ENCODE measurements around the gene SOWAHC. TPM values are rescaled to one million over a fixed set of nuclear protein-coding genes. Genes with fewer than 3 reads are reported as not detected.

SOWAHC gene
- total RNA-seq, 1 donor from 2014 or later = 14.9 TPM

DNA sequence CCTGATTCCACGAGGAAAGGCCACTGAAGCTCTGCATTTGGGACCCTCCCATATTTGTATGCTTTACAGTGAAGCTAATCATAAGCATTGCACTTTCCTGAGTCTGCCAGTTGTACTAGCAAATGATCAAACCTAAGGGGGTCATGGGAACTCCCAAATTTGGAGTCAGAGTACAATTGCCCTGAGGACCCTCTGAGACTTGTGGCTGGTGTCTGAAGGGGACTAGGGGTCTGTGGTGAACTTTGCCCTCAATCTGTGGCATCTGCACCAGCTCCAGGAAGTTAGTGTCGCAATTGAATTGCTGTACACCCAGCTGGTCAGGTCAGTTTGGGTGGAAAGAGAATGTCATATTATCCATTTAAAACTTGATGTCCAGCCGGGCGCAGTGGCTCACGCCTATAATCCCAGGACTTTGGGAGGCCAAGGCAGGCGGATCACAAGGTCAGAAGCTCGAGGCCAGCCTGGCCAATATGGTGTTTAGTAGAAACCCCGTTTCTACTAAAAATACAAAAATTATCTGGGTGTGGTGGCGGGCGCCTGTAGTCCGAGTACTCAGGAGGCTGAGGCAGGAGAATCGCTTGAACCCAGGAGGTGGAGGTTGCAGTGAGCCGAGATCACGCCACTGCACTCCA lies 18.1 kb downstream of the SOWAHC start:
- DNase-seq (ENCODE audit: low read depth) = no peak
- H3K27me3 ChIP-seq (ENCODE audit: control insufficient read depth, insufficient read depth, low read length) = no peaks in the 10 kb centered on the region
- TF ChIP-seq CTCF (IDR thresholded peaks at IDR 0.05; ENCODE audit: insufficient read depth, low read length, poor library complexity, severe bottlenecking) = no peak
- no peak overlapping the region for H3K4me3 ChIP-seq (ENCODE audit: low read depth, low read length)
- H3K36me3 ChIP-seq (ENCODE audit: control insufficient read depth, insufficient read depth, low read length) = no peaks in the 10 kb centered on the region

DNA sequence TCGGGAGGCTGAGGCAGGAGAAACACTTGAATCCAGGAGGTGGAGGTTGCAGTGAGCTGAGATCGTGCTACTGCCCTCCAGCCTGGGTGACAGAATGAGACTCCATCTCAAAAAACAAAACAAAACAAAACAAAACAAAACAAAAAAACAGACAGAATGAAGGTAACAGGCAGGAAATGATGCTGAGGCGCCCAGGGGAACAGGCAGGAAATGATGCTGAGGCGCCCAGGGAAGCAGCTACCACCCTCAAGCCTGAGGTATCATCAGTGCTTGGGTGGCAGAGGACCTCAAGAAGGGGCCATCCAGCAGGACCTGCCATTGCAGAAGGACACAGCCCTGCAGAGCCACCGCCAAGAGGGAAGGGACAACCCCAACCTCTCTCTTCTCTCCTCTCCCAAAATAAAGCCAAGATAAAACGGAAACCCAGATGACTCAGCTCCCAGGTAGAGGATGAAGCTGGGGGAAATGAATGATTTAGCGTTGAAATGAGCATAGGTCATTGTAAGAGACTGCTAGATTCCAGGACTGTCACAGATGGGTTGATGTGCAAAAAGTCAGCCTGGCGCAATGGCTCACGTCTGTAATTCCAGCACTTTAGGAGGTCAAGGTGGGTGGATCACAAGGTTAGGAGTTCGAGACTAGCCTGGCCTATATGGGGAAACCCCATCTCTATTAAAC lies 19.3 kb downstream of the SOWAHC start:
- DNase-seq (ENCODE audit: low read depth) = no peak
- TF ChIP-seq CTCF (IDR thresholded peaks at IDR 0.05; ENCODE audit: insufficient read depth, low read length, poor library complexity, severe bottlenecking) = no peak
- H3K4me3 ChIP-seq (ENCODE audit: low read depth, low read length) = no peak overlapping the region
- no peaks in the 10 kb centered on the region for H3K36me3 ChIP-seq (ENCODE audit: control insufficient read depth, insufficient read depth, low read length)
- no peaks in the 10 kb centered on the region for H3K27me3 ChIP-seq (ENCODE audit: control insufficient read depth, insufficient read depth, low read length)

GRCh38 chr2:109635426-109636304 lies 21.5 kb downstream of the SOWAHC start:
- no peaks in the 10 kb centered on the region for H3K36me3 ChIP-seq (ENCODE audit: control insufficient read depth, insufficient read depth, low read length)

GRCh38 chr2:109636317-109636716 lies 22.2 kb downstream of the SOWAHC start:
- Histone ChIP-seq H3K4me3 (ENCODE audit: low read depth, low read length) (no peak overlapping the region), H3K27me3 (ENCODE audit: control insufficient read depth, insufficient read depth, low read length) (no peaks in the 10 kb centered on the region), H3K36me3 (ENCODE audit: control insufficient read depth, insufficient read depth, low read length) (no peaks in the 10 kb centered on the region)
- TF ChIP-seq CTCF (IDR thresholded peaks at IDR 0.05; ENCODE audit: insufficient read depth, low read length, poor library complexity, severe bottlenecking) = no peak
- DNase-seq (ENCODE audit: low read depth) = no peak

More at GRCh38 chr2:109635426-109636304, 21.5 kb downstream of the SOWAHC start:
- no peak for TF ChIP-seq CTCF (IDR thresholded peaks at IDR 0.05; ENCODE audit: insufficient read depth, low read length, poor library complexity, severe bottlenecking)
- Histone ChIP-seq H3K4me3 (ENCODE audit: low read depth, low read length) (no peak overlapping the region), H3K27me3 (ENCODE audit: control insufficient read depth, insufficient read depth, low read length) (no peaks in the 10 kb centered on the region)
- DNase-seq (ENCODE audit: low read depth) = no peak

DNA sequence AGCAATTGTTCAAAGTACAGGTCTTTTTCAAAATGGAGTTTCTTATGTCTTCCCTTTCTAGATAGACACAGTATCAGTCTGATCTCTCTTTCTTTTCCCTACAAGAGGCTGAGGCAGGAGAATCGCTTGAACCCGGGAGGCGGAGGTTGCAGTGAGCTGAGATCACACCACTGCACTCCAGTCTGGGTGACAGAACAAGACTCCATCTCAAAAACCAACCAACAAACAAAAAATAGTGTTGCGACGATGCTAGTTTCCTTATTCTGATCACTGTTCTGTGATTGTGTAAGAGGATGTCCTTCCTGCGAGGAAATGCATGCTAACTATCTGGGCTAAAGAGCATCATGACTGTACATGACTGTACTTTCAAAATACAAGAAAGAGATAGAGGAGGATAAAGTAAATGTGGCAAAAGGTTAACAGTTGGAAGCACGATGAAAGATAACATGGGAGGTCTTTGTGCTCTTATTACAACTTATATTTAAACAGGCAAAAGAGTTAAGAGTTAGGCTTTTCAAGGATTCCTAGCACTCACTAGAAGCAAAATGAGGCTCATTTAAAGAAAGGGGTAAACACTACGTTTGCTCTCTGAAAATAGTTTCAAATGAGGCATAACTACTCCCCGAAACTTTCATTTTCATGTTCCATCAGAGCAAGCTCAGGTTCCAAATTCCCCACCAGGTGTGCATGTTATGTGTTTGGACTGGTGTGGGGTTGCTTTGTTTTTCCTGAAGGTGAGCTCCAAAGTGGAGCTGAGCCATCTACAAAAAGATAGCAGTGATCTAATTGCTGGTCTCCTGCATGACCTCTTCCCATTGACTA lies 23.8 kb downstream of the SOWAHC start:
- no peak for DNase-seq (ENCODE audit: low read depth)
- Histone ChIP-seq H3K4me3 (ENCODE audit: low read depth, low read length) (no peak overlapping the region), H3K36me3 (ENCODE audit: control insufficient read depth, insufficient read depth, low read length) (no peaks in the 10 kb centered on the region), H3K27me3 (ENCODE audit: control insufficient read depth, insufficient read depth, low read length) (no peaks in the 10 kb centered on the region)
- TF ChIP-seq CTCF (IDR thresholded peaks at IDR 0.05; ENCODE audit: insufficient read depth, low read length, poor library complexity, severe bottlenecking) = no peak

All from kidney epithelial cell (primary cell).